Prostate gland (tissue), 2 donors: Measurements from ENCODE around the gene EHD1. TPM values are rescaled to one million over a fixed set of nuclear protein-coding genes. Genes with fewer than 3 reads are reported as not detected.

Experiments
- DNase-seq: peaks from one replicate; pipeline ENCODE4 v3.0.0-alpha.2; 2019; ENCODE audit warnings: low spot score
- H3K27ac ChIP-seq, 2 donors: fragments of 200-600 bp; sonication (generic); 2 replicates each; pipeline ENCODE4 v1.5.1; 2017 to 2019
- H3K27me3 ChIP-seq: fragments of 200-600 bp; sonication (generic); replicated peaks from 2 replicates; pipeline ENCODE4 v1.5.1; 2019; ENCODE audit not compliant: insufficient read depth
- H3K36me3 ChIP-seq, 2 donors: fragments of 200-600 bp; sonication (generic); 1 replicate in 1 of 2; 2 replicates in 1 of 2; pipeline versions ENCODE4 v1.5.1 to v1.8.1; 2017 to 2019
- H3K4me1 ChIP-seq: fragments of 200-600 bp; sonication (generic); replicated peaks from 2 replicates; pipeline ENCODE4 v1.5.1; 2019
- H3K4me3 ChIP-seq, 2 donors: fragments of 200-600 bp; sonication (generic); 2 replicates each; pipeline ENCODE4 v1.5.1; 2017 to 2019
- H3K9me3 ChIP-seq: fragments of 200-600 bp; sonication (generic); 2 replicates; pipeline ENCODE4 v1.5.1; 2017
- CTCF ChIP-seq, 4 experiments: fragments of 200-600 bp in 2 of 4; fragments of 450-650 bp in 2 of 4; sonication (generic) in 2 of 4; IDR thresholded peaks; 1 replicate in 3 of 4; 2 replicates in 1 of 4; pipeline ENCODE4 v1.5.1; 2016 to 2019; ENCODE audit warnings: antibody characterized with exemption in 4 of 4, mild to moderate bottlenecking in 2 of 4, moderate library complexity in 2 of 4
- POLR2A ChIP-seq: fragments of 450-650 bp; IDR thresholded peaks from one replicate; pipeline ENCODE4 v1.6.1; 2016; ENCODE audit warnings: antibody characterized with exemption, mild to moderate bottlenecking
- POLR2AphosphoS5 ChIP-seq: sonication (generic); formaldehyde crosslinking; IDR thresholded peaks from one replicate; pipeline ENCODE4 v1.6.1; 2017; ENCODE audit warnings: antibody characterized with exemption
- WGBS: methylation state at CpG from one replicate; pipeline ENCODE4 v1.1.5; 2018; 5-methylcytosine and 5-hydroxymethylcytosine counted together
- intact Hi-C: fragments of 100-400 bp; cut with DNase I; formaldehyde crosslinking; loops from one replicate; pipeline ENCODE4 v1.14.2; 2022
- total RNA-seq, 2 donors: library from RNA; depleted of rRNA; stranded (reverse); fragments of >200 nt; gene quantifications; one replicate each; pipeline ENCODE4 v1.1.0, GENCODE V29; 2016

The EHD1 gene
- total RNA-seq, 2 donors from 2014 or later: 38.8 to 104 TPM

GRCh38 chr11:64911689-64912088 lies 33.3 kb upstream of the EHD1 start:
- intact Hi-C loops: loop anchor here (10.0 kb wide), 1 partner anchor 203 kb away; the partner anchor contains the start of genes TM7SF2 and ZNHIT2
- TF ChIP-seq CTCF (IDR thresholded peaks at IDR 0.05) (no peak), POLR2AphosphoS5 (no peak), POLR2A (no peak)
- no peaks in the 10 kb centered on the region for H3K27me3 ChIP-seq
- no peak overlapping the region for H3K4me3 ChIP-seq
- peaks cover 35 to 61% of the 10 kb centered on the region in 2 donors for H3K36me3 ChIP-seq
- no peak for DNase-seq
- 88% methylated on average over 9 of the region's 9 CpGs for WGBS
- no peaks in the 10 kb centered on the region for H3K9me3 ChIP-seq
- peaks cover 13% of the 10 kb centered on the region for H3K4me1 ChIP-seq
- no peak overlapping the region for H3K27ac ChIP-seq

DNA sequence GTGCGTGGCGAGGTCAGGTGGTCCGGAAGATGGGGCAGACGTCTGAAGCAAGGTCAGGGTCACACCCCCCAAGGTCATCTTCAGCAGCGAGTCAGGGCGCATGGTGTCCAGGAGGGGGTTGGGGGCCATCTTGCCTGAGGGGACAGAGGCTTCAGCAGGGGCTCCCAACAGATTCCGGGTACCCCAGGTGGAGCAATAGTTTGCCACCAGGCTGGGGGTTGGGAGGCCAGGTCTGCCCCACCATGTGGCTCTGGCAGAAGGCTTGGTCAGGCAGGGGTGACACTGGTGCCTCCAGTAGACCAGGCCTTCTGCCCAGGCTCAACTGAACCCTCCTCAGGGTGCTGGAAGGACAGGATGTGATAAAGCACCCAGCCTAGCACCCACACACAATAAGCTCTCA lies 32.7 kb upstream of the EHD1 start:
- no peak for TF ChIP-seq CTCF (IDR thresholded peaks at IDR 0.05)
- TF ChIP-seq POLR2A: no peak
- Histone ChIP-seq H3K27me3 (no peaks in the 10 kb centered on the region), H3K4me3 (no peak overlapping the region), H3K27ac (no peak overlapping the region), H3K4me1 (peaks cover 11% of the 10 kb centered on the region), H3K36me3 (peaks cover 35 to 64% of the 10 kb centered on the region in 2 donors), H3K9me3 (no peaks in the 10 kb centered on the region)
- 89% methylated on average over 7 of the region's 7 CpGs for WGBS
- intact Hi-C loops: loop anchor here (10.0 kb wide), 1 partner anchor 204 kb away; the partner anchor contains the start of genes TM7SF2 and ZNHIT2
- no peak for DNase-seq

- 92% methylated on average over 24 of the region's 27 CpGs for WGBS
- no peak for TF ChIP-seq CTCF (IDR thresholded peaks at IDR 0.05)
- TF ChIP-seq POLR2AphosphoS5: no peak
- no peak for TF ChIP-seq POLR2A
- no peak for DNase-seq
- intact Hi-C loops: loop anchor here (10.0 kb wide), 1 partner anchor 204 kb away; the partner anchor contains the start of genes TM7SF2 and ZNHIT2
- Histone ChIP-seq H3K4me3 (no peak overlapping the region), H3K27me3 (no peaks in the 10 kb centered on the region), H3K36me3 (peaks cover 37 to 70% of the 10 kb centered on the region in 2 donors), H3K4me1 (peaks cover 6% of the 10 kb centered on the region), H3K27ac (no peak overlapping the region), H3K9me3 (no peaks in the 10 kb centered on the region)
These were observed 32.2 kb upstream of the EHD1 start for GRCh38 chr11:64910451-64911093.

GRCh38 chr11:64909653-64910343 lies 31.4 kb upstream of the EHD1 start:
- Histone ChIP-seq H3K4me3 (no peak overlapping the region), H3K27ac (no peak overlapping the region), H3K36me3 (peaks cover 41 to 76% of the 10 kb centered on the region in 2 donors), H3K9me3 (no peaks in the 10 kb centered on the region), H3K27me3 (no peaks in the 10 kb centered on the region), H3K4me1 (no peaks in the 10 kb centered on the region)
- no peak for TF ChIP-seq CTCF (IDR thresholded peaks at IDR 0.05)
- WGBS: 87% methylated on average over 38 of the region's 39 CpGs
- DNase-seq: no peak
- intact Hi-C loops: loop anchor here (10.0 kb wide), 1 partner anchor 205 kb away; the partner anchor contains the start of genes TM7SF2 and ZNHIT2
